Measurements from ENCODE around the gene FBXO31.
"Not testable (repeated sequence)": the region's sequence is repeated elsewhere in the genome, so short reads cannot be mapped to it uniquely, and the experiment has no call there.

The FBXO31 gene

DNA sequence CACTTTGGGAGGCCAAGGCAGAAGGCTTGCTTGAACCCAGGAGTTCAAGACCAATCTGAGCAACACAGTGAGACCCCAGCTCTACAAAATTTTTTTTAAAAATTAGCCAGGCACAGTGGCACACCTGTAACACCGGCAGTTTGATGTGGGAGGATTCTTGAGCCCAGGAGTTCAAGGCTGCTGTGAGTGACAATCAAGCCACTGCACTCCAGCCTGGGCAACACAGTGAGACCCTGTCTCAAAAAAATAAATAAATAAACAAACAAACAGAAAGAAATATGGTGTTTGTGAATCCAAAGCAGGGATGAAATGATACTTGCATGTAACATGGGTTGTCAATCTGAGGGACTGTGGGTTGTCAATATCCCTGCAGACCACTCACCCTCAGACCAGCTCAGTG is 16.6 kb downstream of the FBXO31 start:
- no peak for DNase-seq (ENCODE audit: low spot score)
- Histone ChIP-seq H3K9me3 (ENCODE audit: severe bottlenecking) (no peaks in the 10 kb centered on the region), H3K27ac (ENCODE audit: poor library complexity, severe bottlenecking) (no peak overlapping the region), H3K4me3 (ENCODE audit: severe bottlenecking) (no peak overlapping the region), H3K4me1 (ENCODE audit: insufficient read depth, poor library complexity, severe bottlenecking) (no peaks in the 10 kb centered on the region), H3K27me3 (ENCODE audit: insufficient read depth, poor library complexity, severe bottlenecking) (no peaks in the 10 kb centered on the region), H3K36me3 (ENCODE audit: low read depth) (peaks cover 19% of the 10 kb centered on the region)
- ATAC-seq (ENCODE audit: low read depth) = no peak
- TF ChIP-seq, protein P1, sequence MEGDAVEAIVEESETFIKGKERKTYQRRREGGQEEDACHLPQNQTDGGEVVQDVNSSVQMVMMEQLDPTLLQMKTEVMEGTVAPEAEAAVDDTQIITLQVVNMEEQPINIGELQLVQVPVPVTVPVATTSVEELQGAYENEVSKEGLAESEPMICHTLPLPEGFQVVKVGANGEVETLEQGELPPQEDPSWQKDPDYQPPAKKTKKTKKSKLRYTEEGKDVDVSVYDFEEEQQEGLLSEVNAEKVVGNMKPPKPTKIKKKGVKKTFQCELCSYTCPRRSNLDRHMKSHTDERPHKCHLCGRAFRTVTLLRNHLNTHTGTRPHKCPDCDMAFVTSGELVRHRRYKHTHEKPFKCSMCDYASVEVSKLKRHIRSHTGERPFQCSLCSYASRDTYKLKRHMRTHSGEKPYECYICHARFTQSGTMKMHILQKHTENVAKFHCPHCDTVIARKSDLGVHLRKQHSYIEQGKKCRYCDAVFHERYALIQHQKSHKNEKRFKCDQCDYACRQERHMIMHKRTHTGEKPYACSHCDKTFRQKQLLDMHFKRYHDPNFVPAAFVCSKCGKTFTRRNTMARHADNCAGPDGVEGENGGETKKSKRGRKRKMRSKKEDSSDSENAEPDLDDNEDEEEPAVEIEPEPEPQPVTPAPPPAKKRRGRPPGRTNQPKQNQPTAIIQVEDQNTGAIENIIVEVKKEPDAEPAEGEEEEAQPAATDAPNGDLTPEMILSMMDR (IDR thresholded peaks at IDR 0.05; ENCODE audit: poor library complexity, severe bottlenecking) = no peak

DNA sequence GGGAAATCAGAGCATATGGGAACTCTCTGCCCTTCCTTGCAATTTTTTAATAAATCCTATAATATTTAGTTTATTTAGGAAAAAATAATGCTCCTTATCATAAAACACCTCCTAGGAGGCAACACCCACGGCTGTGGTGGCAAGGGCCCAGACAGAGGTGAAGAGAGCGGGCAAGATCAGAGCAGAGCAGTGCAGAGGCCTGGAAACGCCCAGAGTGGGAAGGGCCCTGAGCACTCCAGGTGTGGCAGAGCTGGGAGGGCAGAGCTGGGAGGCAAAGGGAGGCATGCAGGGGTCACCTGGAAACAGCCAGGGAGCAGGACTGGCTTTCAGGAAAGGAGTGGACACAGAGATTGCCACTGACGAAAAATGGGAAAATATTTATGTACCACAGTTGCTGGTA is 17.3 kb downstream of the FBXO31 start:
- H3K4me1 ChIP-seq (ENCODE audit: insufficient read depth, poor library complexity, severe bottlenecking) = no peaks in the 10 kb centered on the region
- no peak overlapping the region for H3K27ac ChIP-seq (ENCODE audit: poor library complexity, severe bottlenecking)
- H3K4me3 ChIP-seq (ENCODE audit: severe bottlenecking) = no peak overlapping the region
- H3K36me3 ChIP-seq (ENCODE audit: low read depth) = peaks cover 25% of the 10 kb centered on the region
- no peaks in the 10 kb centered on the region for H3K9me3 ChIP-seq (ENCODE audit: severe bottlenecking)
- ATAC-seq (ENCODE audit: low read depth) (no peak), DNase-seq (ENCODE audit: low spot score) (no peak)
- no peaks in the 10 kb centered on the region for H3K27me3 ChIP-seq (ENCODE audit: insufficient read depth, poor library complexity, severe bottlenecking)
- TF ChIP-seq, protein P1 (IDR thresholded peaks at IDR 0.05; ENCODE audit: poor library complexity, severe bottlenecking) = no peak

DNA sequence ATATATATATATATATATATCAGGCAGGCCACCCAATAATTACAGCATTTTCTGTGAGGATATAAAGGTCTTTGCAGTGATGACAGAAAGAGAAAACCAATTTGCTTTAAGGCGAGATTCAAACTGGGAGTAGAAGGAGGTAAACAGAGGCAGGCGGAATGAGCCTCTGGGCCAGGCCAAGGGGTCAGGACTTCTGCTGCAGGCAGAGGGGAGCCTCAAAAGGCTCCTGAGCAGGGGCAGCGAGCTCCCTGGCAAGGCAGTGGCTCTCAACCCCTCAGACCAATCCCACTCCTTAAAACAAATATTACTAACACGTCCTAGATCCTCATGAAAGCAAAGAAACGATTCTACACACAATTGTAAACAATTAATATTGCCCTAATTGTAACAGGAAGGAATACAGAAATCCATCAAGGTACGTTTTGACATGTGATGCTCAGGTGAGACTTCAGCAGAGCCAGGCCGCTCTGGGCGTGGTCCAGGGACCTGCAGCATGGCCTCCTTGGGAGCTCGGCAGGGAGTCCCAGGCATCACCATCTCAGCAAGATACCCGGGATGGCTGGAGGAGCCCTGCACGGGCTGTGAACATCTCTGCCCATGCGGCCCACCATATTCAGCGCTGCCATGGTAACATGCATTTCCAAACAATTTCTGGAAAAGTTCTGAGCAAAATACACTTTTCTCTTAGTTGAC is 18.4 kb downstream of the FBXO31 start:
- no peak overlapping the region for H3K4me3 ChIP-seq (ENCODE audit: severe bottlenecking)
- H3K27me3 ChIP-seq (ENCODE audit: insufficient read depth, poor library complexity, severe bottlenecking) = no peaks in the 10 kb centered on the region
- ATAC-seq (ENCODE audit: low read depth) = no peak
- no peak overlapping the region for H3K27ac ChIP-seq (ENCODE audit: poor library complexity, severe bottlenecking)
- TF ChIP-seq, protein P1 (IDR thresholded peaks at IDR 0.05; ENCODE audit: poor library complexity, severe bottlenecking) = no peak
- no peaks in the 10 kb centered on the region for H3K9me3 ChIP-seq (ENCODE audit: severe bottlenecking)
- DNase-seq (ENCODE audit: low spot score) = no peak
- H3K36me3 ChIP-seq (ENCODE audit: low read depth) = peaks cover 35% of the 10 kb centered on the region
- H3K4me1 ChIP-seq (ENCODE audit: insufficient read depth, poor library complexity, severe bottlenecking) = no peaks in the 10 kb centered on the region

DNA sequence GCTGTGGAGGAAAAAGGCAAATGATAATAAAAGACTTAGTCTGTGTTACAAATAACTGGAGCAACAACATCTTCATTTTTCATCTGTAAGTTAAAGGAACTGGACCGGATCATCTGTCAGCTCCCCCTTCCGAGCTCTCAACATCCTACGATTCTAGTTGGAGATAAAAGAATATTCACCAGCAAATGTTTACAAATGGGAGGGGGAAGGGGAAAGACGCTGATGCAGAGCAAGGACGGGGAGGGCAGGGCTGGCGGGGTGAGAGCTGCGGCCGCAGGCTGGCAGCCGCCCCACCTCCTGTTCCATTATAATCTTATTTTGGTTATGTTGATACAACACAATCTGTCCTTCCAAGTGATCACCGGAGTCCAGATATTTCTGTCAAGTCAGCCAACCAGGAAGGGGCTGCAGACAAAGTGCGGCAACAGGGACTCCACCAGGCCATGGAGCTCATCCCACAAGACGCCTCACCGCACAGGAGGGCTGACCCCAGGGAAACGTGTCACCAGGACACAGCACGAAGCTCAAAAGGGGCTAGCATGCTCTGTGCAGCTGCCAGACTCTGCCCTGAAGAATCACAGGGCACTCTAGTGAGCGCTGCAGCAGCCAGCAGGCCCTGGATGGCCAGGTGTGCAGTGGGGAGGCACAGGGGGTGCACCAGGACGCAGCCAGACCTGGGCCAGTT is 19.7 kb downstream of the FBXO31 start:
- TF ChIP-seq, protein P1 (IDR thresholded peaks at IDR 0.05; ENCODE audit: poor library complexity, severe bottlenecking) = no peak
- Histone ChIP-seq H3K4me3 (ENCODE audit: severe bottlenecking) (no peak overlapping the region), H3K27me3 (ENCODE audit: insufficient read depth, poor library complexity, severe bottlenecking) (no peaks in the 10 kb centered on the region), H3K27ac (ENCODE audit: poor library complexity, severe bottlenecking) (no peak overlapping the region), H3K4me1 (ENCODE audit: insufficient read depth, poor library complexity, severe bottlenecking) (no peaks in the 10 kb centered on the region), H3K9me3 (ENCODE audit: severe bottlenecking) (no peaks in the 10 kb centered on the region), H3K36me3 (ENCODE audit: low read depth) (peaks cover 40% of the 10 kb centered on the region)
- no peak for ATAC-seq (ENCODE audit: low read depth)
- no peak for DNase-seq (ENCODE audit: low spot score)

DNA sequence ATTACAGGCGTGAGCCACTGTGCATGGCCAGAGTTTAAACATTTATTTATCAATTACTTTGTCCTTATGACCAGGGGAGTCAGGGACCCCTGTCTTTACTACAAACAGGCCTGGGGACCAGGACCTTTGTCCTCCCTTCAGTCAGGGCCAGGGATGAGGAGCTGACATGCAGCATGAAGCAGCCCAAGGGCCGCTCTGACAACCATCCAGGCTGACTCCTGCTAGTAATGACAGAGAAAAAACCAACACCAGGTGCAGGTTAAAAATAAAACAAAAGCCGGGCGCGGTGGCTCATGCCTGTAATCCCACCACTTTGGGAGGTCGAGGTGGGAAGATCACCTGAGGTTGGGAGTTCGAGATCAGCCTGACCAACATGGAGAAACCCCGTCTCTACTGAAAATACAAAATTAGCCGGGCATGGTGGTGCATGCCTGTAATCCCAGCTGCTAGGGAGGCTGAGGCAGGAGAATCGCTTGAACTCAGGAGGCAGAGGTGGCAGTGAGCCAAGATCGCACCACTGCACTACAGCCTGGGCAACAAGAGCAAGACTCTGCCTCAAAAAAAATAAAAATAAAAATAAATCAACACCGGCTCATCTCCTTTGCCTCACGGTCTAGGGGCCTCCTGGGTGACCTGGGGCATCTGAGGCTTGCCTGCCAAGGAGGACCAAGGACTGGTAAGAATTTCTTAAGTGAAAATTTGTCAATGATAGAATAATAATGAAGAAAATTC is 20.6 kb downstream of the FBXO31 start:
- not testable (repeated sequence) for H3K27me3 ChIP-seq (ENCODE audit: insufficient read depth, poor library complexity, severe bottlenecking); H3K27ac ChIP-seq (ENCODE audit: poor library complexity, severe bottlenecking); ATAC-seq (ENCODE audit: low read depth); H3K4me3 ChIP-seq (ENCODE audit: severe bottlenecking); H3K9me3 ChIP-seq (ENCODE audit: severe bottlenecking); DNase-seq (ENCODE audit: low spot score); H3K4me1 ChIP-seq (ENCODE audit: insufficient read depth, poor library complexity, severe bottlenecking)
- H3K36me3 ChIP-seq (ENCODE audit: low read depth) = peaks cover 47% of the 10 kb centered on the region
